Retinal pigment epithelial cell (primary cell): ENCODE data around the gene PRKAB1.

Experiments
- DNase-seq: peaks from one replicate; pipeline ENCODE4 v3.0.0-alpha.2; 2010; ENCODE audit warnings: low read depth
- H3K4me3 ChIP-seq: 2 replicates; pipeline ENCODE4 v1.5.1; 2011; ENCODE audit warnings: mild to moderate bottlenecking, low read length, control low read depth, moderate library complexity
- CTCF ChIP-seq: conservative IDR thresholded peaks from 2 replicates; pipeline ENCODE4 v1.5.1; 2011; ENCODE audit warnings: low read depth, low read length, control low read depth, inconsistent platforms

Gene PRKAB1

GRCh38 chr12:119721306-119721705, 53.4 kb downstream of the PRKAB1 start:
- TF ChIP-seq CTCF, result no peak
- H3K4me3 ChIP-seq, result no peak overlapping the region
- no peak for DNase-seq

- no peak for TF ChIP-seq CTCF
- no peak overlapping the region for H3K4me3 ChIP-seq
- DNase-seq, result no peak
Measured at GRCh38 chr12:119725523-119725922, 57.6 kb downstream of the PRKAB1 start.

- no peak for TF ChIP-seq CTCF
- no peak overlapping the region for H3K4me3 ChIP-seq
- DNase-seq, result no peak
Measured at GRCh38 chr12:119727600-119728443, 59.9 kb downstream of the PRKAB1 start.

- no peak overlapping the region for H3K4me3 ChIP-seq
- DNase-seq, result no peak
- no peak for TF ChIP-seq CTCF
Measured at GRCh38 chr12:119728444-119728745, 60.5 kb downstream of the PRKAB1 start.

GRCh38 chr12:119729871-119730270, 61.9 kb downstream of the PRKAB1 start:
- TF ChIP-seq CTCF, result no peak
- no peak overlapping the region for H3K4me3 ChIP-seq
- no peak for DNase-seq

- TF ChIP-seq CTCF, result no peak
- DNase-seq, result no peak
Measured at GRCh38 chr12:119730381-119730780, 62.4 kb downstream of the PRKAB1 start.

More at GRCh38 chr12:119730381-119730780, 62.4 kb downstream of the PRKAB1 start:
- H3K4me3 ChIP-seq, result no peak overlapping the region
